Pancreas (tissue), 10 donors: Measurements from ENCODE around the gene NUDT10. TPM values are rescaled to one million over a fixed set of nuclear protein-coding genes. Genes with fewer than 3 reads are reported as not detected.

Source experiments
- ATAC-seq, 4 donors: fragments of 200-7000 bp; cut with Tn5 transposase; one replicate each; pipeline versions ENCODE4 v1.8.0 to v1.9.1; 2020; ENCODE audit warnings: mild to moderate bottlenecking in 4 of 4, moderate library complexity in 4 of 4
- DNase-seq, 6 donors: peaks; one replicate each; pipeline ENCODE4 v3.0.0-alpha.2; 2020
- FAIRE-seq: peaks from 2 replicates; lab custom pipeline; 2012; peaks lifted over from hg19 to GRCh38; lab: Jason Lieb, UNC
- H3K27ac ChIP-seq, 4 donors: fragments of 200-600 bp; sonication (generic); 1 replicate in 3 of 4; 2 replicates in 1 of 4; pipeline versions ENCODE4 v1.5.0 to v1.8.0; 2020
- H3K27me3 ChIP-seq, 4 donors: fragments of 200-600 bp; one replicate each; pipeline ENCODE4 v1.8.0; 2021
- H3K36me3 ChIP-seq, 3 donors: fragments of 200-600 bp; sonication (generic) in 1 of 3; one replicate each; pipeline versions ENCODE4 v1.5.0 to v1.8.0; 2020 to 2021
- H3K4me1 ChIP-seq, 3 donors: fragments of 200-600 bp; one replicate each; pipeline ENCODE4 v1.8.0; 2021
- H3K4me3 ChIP-seq, 4 donors: fragments of 200-600 bp; sonication (generic) in 2 of 4; one replicate each; pipeline versions ENCODE4 v1.5.0 to v1.8.0; 2020 to 2021
- H3K9me3 ChIP-seq, 4 donors: fragments of 200-600 bp; one replicate each; pipeline ENCODE4 v1.8.0; 2021
- WGBS, 2 donors: extraction: QIAGEN DNeasy Blood & Tissue Kit; methylation state at CpG; one replicate each; pipeline ENCODE4 v1.1.7; 2013; 5-methylcytosine and 5-hydroxymethylcytosine counted together
- intact Hi-C, 3 donors: fragments of 100-400 bp; cut with DNase I; formaldehyde crosslinking; loops; one replicate each; pipeline versions ENCODE4 v1.11.1 to v1.14.2; 2022
- polyA plus RNA-seq, 2 donors: library from polyadenylated mRNA; stranded (reverse); fragments of 200-250 nt; gene quantifications; one replicate each; pipeline ENCODE4 v1.2.3, GENCODE V29; 2013
- total RNA-seq, 6 donors: library from RNA; stranded (reverse); fragmentation: NEBNext Ultra II Directional in 4 of 6; extraction: Animal tissue kit (Norgen Biotek cat#: 25700) in 4 of 6; gene quantifications; one replicate each; pipeline versions ENCODE4 v1.2.1 to v1.2.4, GENCODE V29; 2021 to 2023
- TF ChIP-seq, protein P1 (sequence below), 4 donors: fragments of 200-600 bp; sonication (generic) in 3 of 4; IDR thresholded peaks; one replicate each; pipeline versions ENCODE4 v1.5.0 to v1.8.0; 2021; ENCODE audit warnings: antibody characterized with exemption in 4 of 4
- donor health status: healthy with polysubstance abuse.
- donor health status: DM: no; HTN: no; CAD: no; lungs with moderate emphysema.
- donor health status: DM: no; HTN: no; CAD: no.
- donor health status: control.
- donor health status: control.
- donor health status: Bipolar disorder and iron deficiency.
- donor health status: DM: yes; HTN: yes; CAD: no.
- donor health status: DM: no; HTN: no; CAD: no.
- donor health status: DM: no; HTN: no; CAD: no.
- donor health status: DM: yes; HTN: yes; CAD: no.

Gene NUDT10
- total and polyA plus RNA-seq, 8 donors, result 0.12 to 0.77 (median 0.13) TPM; not detected in 3

DNA sequence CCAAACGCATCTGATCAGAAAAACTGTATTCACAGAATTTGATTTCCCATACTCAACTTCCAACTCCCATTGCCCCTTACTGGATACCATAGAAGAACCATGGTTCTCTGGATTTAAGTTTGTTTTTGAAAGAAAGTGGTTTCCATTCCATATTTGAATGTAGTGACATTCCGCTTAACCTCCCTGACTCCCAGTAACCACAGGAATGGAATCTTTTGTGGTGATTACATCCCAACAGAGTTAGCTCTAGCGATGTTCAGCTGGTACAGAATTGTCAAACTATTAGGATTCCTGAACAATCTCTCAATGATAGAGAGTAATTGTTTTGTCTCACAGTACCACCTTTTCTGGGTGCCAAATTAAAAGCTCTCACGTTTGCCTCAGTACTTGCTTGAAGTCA, 1.7 kb downstream of the NUDT10 start:
- no peaks in the 10 kb centered on the region for H3K36me3 ChIP-seq
- 69 to 88% methylated on average over 4 of the region's 4 CpGs for WGBS, 2 donors
- no peak overlapping the region for H3K4me3 ChIP-seq
- FAIRE-seq, result no peak
- ATAC-seq, result no peak
- H3K27me3 ChIP-seq, result peaks cover 0 to 24% (median 2%) of the 10 kb centered on the region in 4 donors
- TF ChIP-seq, protein P1, sequence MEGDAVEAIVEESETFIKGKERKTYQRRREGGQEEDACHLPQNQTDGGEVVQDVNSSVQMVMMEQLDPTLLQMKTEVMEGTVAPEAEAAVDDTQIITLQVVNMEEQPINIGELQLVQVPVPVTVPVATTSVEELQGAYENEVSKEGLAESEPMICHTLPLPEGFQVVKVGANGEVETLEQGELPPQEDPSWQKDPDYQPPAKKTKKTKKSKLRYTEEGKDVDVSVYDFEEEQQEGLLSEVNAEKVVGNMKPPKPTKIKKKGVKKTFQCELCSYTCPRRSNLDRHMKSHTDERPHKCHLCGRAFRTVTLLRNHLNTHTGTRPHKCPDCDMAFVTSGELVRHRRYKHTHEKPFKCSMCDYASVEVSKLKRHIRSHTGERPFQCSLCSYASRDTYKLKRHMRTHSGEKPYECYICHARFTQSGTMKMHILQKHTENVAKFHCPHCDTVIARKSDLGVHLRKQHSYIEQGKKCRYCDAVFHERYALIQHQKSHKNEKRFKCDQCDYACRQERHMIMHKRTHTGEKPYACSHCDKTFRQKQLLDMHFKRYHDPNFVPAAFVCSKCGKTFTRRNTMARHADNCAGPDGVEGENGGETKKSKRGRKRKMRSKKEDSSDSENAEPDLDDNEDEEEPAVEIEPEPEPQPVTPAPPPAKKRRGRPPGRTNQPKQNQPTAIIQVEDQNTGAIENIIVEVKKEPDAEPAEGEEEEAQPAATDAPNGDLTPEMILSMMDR (IDR thresholded peaks at IDR 0.05), result no peak
- H3K27ac ChIP-seq, result no peak overlapping the region
- DNase-seq, result no peak
- H3K4me1 ChIP-seq, result no peaks in the 10 kb centered on the region
- intact Hi-C loops, result no loop called here
- no peaks in the 10 kb centered on the region for H3K9me3 ChIP-seq

- Histone ChIP-seq H3K27ac (no peak overlapping the region), H3K4me1 (no peaks in the 10 kb centered on the region), H3K27me3 (peaks cover 0 to 24% (median 2%) of the 10 kb centered on the region in 4 donors), H3K4me3 (no peak overlapping the region), H3K36me3 (no peaks in the 10 kb centered on the region), H3K9me3 (no peaks in the 10 kb centered on the region)
- WGBS, 2 donors, result 11 to 13% methylated on average over 3 of the region's 3 CpGs
- peak; percentile 46 to 76 (median 72) for ATAC-seq
- DNase-seq, result peak in 2 of 6 donors; percentile 5 to 20
- no peak for FAIRE-seq
- TF ChIP-seq, protein P1 (IDR thresholded peaks at IDR 0.05), result peak; percentile 19 to 48 (median 34)
- intact Hi-C loops, result no loop called here
Observed at GRCh38 chrX:51336584-51336983, 4.0 kb downstream of the NUDT10 start.

DNA sequence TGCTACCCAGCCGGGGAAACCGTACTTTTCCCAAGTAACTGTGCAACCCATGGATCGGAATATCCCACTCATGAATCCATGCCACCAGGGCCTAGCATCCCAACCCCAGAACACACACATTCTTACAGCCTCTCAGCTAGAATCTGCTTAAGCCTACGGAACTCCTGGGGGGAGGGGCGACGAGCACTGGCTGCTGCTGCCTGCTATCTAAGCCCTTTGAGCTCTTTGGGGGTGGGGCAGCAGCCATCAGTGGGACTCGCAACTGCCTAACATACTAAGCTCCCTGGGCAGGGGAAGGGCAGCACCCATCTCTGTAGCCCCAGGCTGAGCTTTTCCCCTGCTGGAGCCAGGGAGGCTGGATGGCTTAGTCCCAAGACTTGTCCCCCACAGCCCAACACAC, 28.6 kb downstream of the NUDT10 start:
- H3K4me3 ChIP-seq, result no peak overlapping the region
- WGBS, 2 donors, result 75 to 83% methylated on average over 7 of the region's 7 CpGs
- ATAC-seq, result no peak
- H3K27ac ChIP-seq, result no peak overlapping the region
- no peak for DNase-seq
- no peaks in the 10 kb centered on the region for H3K9me3 ChIP-seq
- no peaks in the 10 kb centered on the region for H3K27me3 ChIP-seq
- FAIRE-seq, result no peak
- TF ChIP-seq, protein P1 (IDR thresholded peaks at IDR 0.05), result no peak
- no peaks in the 10 kb centered on the region for H3K4me1 ChIP-seq
- intact Hi-C loops, result no loop called here
- no peaks in the 10 kb centered on the region for H3K36me3 ChIP-seq

- TF ChIP-seq, protein P1 (IDR thresholded peaks at IDR 0.05), result no peak
- FAIRE-seq (no peak), DNase-seq (no peak), ATAC-seq (no peak)
- Histone ChIP-seq H3K4me1 (no peaks in the 10 kb centered on the region), H3K4me3 (no peak overlapping the region), H3K27ac (no peak overlapping the region), H3K27me3 (peaks cover 0 to 7% (median 5%) of the 10 kb centered on the region in 4 donors), H3K9me3 (no peaks in the 10 kb centered on the region), H3K36me3 (no peaks in the 10 kb centered on the region)
- WGBS, 2 donors, result 51 to 77% methylated on average over 2 of the region's 2 CpGs
- intact Hi-C loops, result no loop called here
Observed at GRCh38 chrX:51376672-51377071, 44.0 kb downstream of the NUDT10 start.

Other genes with a start within 250 kb of the NUDT10 start
- 1 to 10 TPM; 1.1 to 4.6 (median 2.2) TPM for gene NUDT11, start 163.8 kb downstream of the NUDT10 start, total RNA-seq
- gene NUDT11, start 163.8 kb downstream of the NUDT10 start, polyA plus RNA-seq, result 1 to 10 TPM; 1.4 to 2.0 TPM